ENCODE results near the gene GTF3C1.
"Not testable (repeated sequence)": the region's sequence is repeated elsewhere in the genome, so short reads cannot be mapped to it uniquely, and the experiment has no call there.

Gene GTF3C1

DNA sequence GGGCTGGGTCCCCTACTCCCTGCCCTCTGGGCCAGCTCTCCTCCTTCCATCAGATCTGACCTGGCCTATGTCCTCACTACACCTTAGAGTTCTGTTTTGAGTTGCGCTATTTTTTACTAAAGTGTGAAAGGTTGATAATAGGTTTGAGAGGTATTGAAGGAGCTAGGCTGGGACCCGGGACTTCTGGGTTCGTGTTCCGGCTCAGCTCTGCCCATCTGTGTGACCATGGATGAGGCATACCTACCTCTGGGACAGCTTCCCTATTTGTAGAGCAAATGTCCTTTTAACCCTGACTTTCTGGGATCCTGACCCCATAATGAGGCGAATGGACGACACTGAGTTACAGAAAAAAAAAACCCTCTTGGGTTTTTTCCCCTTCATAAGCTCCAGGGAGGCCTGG is 111.8 kb downstream of the GTF3C1 start:
- DNase-seq: no peak

DNA sequence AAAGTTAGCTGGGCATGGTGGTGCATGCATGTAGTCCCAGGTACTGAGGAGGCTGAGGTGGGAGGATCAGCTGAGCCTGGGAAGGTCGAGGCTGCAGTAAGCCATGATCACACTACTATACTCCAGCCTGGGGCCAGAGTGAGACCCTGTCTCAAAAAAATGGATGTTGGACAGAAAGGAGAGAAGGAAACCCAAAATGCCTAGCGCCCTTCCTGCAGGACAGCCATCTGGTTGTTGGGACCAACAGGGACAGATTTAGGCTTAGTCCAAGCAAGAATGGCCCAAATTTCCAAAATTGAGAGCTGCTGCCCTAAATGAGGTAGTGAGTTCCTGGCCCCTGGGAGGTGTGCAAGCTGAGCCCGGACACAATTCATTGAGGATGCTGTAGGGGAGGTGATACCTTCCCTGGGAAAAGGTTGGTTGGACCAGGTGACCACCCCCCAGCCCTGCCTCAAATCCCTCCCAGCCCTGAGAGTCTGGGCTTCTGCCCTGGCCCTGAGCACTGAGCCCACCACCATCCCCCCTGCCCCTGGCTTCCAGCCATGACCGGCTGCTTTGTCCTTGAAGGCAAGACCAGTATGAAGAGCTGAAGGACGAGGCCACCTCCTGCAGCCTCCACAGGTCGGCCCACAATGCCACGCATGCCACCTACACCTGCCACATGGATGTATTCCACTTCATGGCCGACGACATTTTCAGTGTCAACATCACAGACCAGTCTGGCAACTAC is 112.6 kb downstream of the GTF3C1 start:
- peak in 1 of 2 experiments; percentile 2 for DNase-seq

DNA sequence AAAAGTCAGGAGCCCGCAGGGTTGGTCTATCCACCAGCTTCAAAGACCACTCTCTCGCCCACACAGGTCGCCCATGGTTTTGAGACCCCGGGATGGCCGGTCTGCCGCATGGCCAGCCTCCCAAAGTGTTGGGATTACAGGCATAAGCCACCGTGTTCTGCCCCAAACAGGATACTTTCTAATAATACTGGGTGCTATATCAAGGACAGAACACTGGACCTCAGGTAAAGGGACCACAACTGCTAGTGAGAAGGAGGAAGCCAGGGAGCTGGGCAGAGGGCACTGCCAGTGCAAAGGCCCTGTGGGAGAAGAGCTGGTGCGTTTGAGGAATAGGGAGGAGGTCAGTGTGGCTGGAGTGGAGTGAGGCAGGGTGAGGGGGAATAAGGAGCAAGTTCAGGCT is 113.6 kb downstream of the GTF3C1 start:
- peak in 1 of 2 experiments; percentile 0 for DNase-seq

DNA sequence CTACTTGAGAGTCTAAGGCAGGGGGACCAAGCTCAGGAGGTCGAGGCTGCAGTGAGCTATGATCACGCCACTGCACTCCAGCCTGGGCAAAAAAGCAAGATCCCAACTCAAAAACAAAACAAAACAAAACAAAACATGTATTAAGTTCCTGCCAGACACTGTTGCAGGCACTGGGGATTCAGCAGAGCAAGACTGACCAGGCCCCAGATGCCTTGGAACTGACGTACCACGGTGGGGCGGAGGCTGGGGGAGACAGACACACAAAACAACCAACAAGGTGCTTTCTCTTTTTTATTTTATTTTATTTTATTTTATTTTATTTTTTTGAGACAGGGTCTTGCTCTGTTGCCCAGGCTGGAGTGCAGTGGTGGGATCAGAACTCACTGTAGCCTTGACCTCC is 114.6 kb downstream of the GTF3C1 start:
- peak in 1 of 2 experiments; percentile 1 for DNase-seq

DNA sequence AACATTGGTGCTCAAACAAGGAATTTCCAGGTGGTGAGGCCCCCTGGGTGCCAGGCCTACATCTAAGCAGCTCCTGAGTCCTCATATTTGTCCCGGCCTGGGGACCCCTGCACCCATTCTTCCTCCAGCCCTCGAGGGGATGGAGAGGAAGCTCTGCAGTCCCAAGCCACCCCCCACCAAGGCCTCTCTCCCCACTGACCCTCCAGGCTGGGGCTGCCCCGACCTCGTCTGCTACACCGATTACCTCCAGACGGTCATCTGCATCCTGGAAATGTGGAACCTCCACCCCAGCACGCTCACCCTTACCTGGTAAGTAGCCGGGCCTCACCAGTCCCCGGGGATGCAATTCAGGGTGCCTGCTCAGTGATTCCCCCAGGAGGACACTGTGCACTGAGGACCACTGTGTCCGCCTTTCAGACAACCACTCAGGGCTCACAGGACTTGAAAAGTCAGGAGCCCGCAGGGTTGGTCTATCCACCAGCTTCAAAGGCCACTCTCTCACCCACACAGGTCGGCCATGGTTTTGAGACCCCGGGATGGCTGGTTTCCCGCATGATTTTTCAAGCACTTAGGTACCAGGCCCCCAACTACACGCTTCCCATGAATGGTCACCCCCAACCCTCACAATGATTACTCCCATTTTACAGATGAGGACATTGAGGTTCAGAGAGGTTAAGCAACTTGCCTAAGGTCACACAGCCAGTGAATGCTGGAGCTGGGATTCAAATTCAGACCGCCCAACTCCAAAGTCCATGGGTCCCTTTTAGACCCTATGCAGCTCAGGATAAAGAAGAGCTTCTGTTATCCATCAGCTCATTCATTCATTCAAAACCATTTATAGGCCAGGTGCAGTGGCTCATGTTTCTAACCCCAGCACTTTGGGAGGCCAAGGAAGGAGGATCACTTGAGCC is 115.3 kb downstream of the GTF3C1 start:
- DNase-seq: peak in 1 of 2 experiments; percentile 2

DNA sequence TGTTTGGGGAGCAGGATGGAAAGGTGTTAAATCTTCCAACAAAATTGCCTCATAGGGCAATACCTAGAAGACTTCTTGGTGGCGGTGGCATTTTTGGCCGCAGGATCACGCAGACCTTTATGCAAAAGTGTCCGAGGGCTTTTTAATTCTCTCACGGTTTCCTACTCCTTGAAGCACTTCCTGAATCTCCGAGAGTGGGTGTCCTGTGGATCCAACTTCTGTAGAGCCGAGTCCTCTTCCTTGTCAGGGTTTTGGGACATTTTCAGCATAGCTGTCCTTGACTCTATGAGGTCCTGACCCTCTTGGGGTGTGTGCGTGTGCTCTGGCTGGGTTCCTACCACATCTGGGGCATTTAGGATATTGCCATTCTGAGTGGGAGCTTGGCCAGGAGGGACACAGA is 116.1 kb downstream of the GTF3C1 start:
- DNase-seq: no peak

DNA sequence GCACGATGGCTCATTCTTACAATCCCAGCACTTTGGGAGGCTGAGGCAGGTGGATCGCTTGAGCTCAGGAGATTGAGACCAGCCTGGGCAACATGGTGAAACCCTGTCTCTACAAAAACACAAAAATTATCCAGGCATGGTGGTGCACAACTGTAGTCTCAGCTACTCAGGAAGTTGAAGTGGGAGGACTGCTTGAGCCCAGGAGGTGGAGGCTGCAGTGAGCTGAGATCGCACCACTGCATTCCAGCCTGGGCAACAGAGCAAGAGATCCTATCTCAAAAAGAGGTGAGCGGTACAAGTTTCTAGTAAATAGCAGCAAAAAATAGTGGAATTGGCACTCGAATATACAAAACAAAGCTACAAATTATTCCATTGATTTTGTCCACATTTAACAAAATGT is 116.5 kb downstream of the GTF3C1 start:
- not testable (repeated sequence) for DNase-seq

DNA sequence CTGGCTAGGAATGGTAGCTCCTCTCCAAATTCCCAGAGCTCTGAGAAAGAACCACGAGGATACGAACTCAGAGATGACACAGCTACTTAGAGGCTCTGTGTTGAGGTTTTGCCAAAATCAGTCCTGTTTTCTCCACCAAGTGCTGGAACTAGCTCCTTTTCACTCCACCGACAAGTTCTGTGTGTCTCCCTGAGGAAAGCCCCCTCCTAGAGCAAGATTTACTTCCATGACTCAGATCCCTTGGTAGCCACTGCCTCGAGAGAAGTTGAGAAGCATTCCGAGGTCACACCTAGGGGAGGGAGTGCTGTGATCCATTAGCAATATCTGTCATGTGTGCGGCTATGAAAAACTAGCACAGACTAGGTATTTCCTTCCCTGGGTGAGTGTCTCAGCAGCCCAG is 117.2 kb downstream of the GTF3C1 start:
- DNase-seq: peak in 1 of 2 experiments; percentile 1

DNA sequence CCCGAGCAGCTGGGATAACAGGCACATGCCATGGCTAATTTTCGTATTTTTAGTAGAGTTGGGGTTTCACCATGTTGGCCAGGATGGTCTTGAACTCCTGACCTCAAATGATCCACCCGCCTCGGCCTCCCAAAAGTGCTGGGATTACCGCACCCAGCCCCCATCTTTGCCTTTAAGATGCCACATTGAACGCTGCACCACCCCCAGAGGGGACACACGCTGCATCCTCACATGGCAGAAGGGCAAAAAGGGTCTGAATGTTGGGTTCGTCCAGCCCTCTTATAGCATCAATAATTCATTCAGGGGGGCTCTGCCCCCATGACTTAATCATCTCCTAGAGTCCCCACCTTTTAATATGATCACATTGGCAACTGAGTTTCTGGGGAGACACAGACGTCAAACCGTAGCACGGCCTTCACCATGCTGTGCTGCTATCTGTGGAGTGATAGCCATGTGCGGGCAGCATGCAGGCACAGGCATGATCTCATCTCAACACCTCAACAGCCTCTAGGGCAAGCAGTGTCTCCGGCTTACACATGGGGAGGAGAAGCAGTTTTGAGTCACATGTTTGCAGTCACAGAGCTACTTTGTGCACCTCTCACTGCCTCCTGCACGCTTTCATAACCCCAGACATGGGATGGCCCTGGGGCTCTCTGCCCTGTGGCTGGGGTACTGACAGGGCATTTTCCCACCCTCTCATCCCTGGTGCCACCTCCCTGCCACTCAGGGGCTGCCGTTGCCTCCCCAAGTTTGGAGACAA is 117.8 kb downstream of the GTF3C1 start:
- peak in 1 of 2 experiments; percentile 6 for DNase-seq

DNA sequence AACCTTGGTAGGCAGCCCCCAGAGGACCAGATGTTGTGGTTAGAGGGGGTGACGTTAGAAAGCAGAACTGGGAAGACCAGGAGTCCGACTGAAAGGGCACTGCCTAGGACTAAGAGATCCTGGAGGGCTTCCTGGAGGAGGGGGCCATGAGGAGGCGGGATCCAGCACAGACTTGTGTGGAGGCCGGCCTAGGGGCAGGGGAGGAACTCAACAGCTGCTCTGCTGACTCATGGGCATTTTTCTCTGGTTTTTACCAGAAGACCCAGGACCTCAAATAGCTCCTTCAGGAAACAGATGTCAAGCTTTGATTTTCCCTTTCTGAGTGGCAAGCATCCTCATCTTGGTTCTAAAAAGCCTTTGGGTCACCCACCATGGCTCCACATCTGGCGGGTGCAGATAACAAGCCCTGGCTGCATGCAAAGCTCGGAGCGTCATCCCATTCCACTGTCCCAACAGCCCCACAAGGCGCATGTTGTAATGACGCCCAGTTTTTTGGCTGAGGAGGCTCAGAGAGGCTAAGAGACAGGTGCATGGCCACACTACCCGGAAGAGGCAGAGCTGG is 118.7 kb downstream of the GTF3C1 start:
- peak in 1 of 2 experiments; percentile 23 for DNase-seq

DNA sequence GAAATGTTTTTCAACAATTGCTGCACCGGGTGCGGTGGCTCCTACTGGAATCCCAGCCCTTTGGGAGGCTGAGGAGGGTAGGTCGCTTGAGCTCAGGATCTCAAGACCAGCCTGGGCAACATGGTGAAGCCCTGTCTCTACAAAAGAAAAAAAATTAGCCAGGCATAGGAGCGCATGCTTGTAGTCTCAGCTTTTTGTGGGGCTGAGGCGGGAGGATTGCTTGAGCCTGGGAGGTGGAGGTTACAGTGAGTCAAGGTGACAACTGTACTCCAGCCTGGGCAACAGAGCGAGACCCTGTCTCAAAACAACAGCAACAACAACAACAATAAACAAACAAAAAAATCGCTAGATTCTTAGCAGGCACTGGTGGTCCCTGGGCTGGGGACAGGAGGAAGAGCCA is 119.2 kb downstream of the GTF3C1 start:
- DNase-seq: peak in 1 of 2 experiments; percentile 2

DNA sequence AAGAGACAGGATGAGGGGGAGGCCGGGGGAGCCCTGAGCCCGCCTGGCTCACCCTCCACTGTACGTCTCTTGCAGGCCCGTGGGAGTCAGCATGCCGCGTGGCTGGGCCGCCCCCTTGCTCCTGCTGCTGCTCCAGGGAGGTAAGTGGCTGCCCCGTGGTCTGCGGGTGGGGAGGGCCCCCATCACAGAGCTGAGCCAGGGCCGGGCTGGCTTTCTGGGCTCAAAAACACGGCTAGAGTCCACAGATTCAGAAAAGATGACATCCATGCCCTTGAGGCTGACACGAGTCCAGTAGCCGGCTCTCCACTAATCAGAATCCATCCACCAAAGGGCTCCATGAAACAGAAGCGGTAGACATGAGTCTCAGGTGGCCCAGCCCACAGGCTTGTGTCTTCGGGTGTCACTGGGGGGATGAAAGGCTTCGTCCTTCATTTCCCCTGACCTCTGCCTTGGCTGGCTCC is 119.7 kb downstream of the GTF3C1 start:
- peak in 1 of 2 experiments; percentile 2 for DNase-seq

DNA sequence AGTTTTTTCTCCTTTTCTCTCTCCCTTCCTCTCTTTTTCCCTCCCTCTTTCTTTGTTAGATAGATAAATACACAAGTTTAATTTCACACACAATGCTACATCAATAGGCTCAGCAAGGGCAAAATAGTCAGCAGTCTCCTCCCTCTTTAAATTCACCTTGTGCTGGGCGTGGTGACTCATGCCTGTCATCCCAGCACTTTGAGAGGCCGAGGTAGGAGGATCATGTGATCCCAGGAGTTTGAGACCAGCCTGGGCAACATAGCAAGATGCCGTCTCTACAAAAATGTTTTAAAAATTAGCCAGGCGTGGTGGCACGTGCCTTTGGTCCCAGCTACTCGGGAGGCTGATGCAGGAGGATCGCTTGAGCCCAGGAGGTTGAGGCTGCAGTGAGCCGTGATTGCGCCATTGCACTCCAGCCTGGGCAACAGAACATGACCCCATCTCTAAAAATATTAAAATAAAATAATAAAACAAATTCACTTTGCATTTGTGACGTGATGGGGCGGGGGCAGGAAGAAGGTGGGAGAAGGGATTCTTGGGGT is 120.3 kb downstream of the GTF3C1 start:
- peak in 1 of 2 experiments; percentile 2 for DNase-seq

DNA sequence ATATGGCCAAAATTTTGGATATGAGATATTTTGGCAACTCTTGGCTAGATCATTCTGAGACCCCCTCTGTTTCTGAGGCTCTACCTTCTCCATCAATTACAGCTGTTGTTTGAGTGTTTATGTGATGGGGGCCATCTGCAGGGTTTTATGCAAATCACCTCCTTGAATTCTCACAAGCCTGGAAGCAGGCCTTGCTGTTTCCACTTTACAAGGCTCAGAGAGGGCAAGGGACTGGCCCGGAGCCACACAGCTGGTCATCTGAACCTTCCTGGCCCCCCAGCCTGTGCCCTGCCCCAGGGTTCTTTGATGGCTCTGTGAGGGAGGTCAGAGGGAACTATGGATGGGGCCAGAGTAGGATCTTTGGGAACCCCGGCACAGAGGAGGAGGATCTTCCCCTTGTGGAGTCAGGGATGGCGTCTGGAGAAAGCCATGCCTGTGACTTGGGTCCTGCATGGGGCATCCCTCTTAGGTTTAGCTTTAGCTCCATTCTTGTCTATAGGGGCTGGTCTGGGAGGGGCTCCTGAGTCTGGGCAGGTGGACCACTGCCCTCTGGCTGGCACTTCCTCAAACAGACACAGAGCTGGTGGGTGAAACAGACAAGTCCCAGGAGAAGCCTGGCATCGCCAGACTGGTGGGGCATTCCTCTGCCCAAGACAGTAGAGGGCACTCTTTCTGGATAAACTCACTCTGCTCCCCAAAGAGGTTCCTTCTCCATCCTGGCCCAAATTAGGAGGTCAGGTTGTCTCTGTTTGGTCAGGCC is 121.5 kb downstream of the GTF3C1 start:
- peak in 1 of 2 experiments; percentile 4 for DNase-seq

DNA sequence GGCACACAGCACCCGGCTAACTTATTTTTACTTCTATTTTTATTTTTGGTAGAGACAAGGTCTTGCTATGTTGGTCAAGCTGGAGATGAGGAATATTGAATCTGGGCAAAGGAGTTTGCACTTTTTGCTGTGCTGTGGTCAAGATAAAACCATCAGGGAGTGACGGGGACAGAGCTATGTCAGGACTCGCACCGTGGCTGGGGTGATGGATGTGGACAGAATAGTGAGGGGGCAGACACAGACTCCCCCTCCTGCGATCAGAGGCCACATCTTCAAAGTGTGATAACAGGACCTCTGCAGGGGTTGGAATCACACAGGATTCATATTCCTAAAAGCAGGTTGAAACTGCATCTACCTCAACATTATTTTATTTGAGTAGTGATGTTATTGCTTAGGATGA is 122.2 kb downstream of the GTF3C1 start:
- peak in 1 of 2 experiments; percentile 2 for DNase-seq

DNA sequence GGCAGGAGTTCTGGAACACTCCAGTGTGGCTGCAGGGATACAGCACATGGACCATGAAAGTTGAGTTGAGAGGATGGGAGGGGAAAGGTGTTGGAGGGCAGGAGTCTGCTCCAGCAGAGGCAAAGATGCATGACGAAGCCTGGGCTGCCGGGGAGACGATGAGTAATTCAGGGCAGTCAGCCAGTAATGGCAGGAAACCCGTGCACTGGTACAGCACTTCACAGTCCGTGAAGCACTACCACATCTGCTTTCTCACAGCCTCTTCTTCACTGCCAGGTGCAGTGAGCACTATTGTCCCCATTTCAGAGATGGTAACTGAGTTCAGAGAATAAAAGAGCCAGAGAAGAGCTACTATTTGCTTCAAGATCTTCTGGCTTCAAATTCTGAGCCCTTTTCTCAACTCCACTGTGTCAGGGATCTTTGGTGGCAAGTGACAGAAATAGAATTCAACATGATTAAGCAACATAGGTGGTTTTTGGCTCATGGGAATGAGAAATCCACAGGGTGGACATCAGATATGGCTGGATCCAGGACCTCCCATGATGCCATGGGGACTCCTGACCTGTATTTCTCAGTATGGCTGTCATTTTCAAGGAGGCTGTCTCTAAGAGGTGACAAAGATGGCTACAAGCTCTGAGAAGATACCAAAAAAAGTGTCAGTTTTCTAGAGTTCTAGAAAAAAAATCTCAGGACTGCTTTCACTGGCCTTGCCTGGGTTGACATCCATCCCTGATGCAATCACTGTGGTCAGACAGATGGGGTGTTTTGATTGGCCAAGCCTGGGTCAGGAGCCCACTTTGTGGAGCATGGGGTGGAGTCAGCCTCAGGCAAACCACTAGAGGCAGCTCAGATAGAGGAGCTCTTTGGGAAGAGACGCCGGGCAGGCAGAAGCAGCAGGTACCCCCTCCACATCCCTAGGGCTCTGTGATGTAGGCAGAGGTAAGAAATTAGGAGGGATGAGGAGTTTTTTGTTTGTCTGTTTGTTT is 123.0 kb downstream of the GTF3C1 start:
- peak; percentile 76 to 83 for DNase-seq

DNA sequence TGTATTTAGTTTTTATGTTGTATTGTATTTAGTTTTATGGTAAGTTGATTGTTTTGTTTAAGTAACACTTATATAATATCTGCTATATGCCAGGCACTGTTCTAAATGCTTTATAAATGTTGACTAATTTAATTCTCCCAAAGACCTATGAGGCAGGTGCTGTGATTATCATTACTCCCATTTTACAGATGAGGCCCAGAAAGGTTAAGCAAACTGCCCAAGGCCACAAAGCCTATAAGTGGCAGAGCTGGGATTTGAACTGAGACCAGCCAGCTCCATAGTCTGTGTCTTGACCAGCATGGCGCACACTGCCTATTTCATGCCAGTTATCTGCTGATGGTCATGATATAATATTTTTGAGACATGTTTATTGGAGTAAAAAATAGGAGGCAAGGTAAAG is 123.8 kb downstream of the GTF3C1 start:
- no peak for DNase-seq

DNA sequence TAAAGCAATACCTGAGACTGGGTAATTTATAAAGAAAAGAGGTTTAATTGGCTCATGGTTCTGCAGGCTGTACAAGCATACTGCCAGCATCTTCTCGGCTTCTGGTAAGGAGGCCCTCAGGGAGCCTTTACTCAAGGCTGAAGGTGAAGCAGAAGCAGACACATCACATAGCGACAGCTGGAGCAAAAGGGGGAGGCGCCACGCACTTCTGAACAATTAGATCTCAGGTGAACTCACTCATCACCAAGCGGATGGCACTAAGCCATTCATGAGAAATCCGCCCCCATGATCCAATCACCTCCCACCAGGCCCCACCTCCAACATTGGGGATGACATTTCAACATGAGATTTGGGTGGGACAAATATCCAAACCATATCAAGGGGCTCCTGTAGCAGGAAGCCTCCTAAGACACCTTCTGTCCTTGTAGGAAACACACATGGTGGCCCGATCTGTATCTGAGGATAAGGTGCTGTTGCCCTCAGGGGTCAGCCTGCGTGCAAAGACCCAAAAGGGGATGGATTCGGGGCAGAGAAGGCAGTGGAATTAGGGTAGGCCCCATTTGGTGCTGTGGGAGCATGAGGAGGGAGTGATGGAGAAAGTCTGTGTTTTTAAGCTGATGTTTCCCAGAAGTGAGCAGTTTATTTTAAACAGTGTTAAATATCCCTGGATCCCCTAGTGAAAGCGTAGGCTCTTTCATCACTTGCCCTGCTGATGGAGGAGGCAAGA is 124.8 kb downstream of the GTF3C1 start:
- DNase-seq: peak in 1 of 2 experiments; percentile 3

DNA sequence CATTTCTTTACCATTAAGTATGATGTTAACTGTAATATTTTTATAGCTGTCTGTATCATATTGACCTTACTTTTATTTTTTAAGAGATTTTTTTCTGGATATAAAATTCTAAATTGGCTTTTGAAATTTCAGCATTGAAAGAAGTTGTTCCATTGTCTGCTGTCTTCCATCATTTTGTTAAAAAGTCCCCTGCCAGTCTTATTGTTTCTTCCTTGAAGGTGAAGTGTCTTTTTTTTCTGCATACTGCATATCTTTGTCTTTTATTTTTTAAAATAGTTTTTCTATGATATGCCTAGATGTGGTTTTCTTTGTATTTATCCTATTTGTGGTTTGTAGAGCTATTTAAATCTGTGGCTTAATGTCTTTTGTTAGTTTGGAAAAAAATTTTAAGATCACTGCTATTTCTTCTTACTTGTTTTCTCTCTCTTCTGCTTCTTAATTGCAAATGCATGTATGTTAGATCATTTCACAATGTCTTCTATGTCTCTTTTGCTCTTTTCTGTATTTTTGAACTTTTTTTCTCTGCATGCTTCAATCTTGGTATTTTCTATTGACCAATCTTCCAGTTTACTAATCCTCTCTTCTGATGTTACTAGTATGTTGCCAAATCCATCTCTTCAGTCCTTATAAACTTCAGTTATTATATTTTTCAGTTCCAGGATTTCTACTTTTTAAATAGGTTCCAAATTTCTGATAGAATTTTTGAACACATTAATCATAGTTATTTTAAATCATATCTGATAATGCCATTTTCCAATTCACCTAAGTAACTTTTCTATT is 127.6 kb downstream of the GTF3C1 start:
- no peak for DNase-seq

Data from activated CD4-positive, alpha-beta T cell treated with anti-CD3 and anti-CD28 coated beads, Interleukin-2, amount 50 U/mL, for 48 hours (primary cell).